Measurements from ENCODE around the gene ZNF76.

DNA sequence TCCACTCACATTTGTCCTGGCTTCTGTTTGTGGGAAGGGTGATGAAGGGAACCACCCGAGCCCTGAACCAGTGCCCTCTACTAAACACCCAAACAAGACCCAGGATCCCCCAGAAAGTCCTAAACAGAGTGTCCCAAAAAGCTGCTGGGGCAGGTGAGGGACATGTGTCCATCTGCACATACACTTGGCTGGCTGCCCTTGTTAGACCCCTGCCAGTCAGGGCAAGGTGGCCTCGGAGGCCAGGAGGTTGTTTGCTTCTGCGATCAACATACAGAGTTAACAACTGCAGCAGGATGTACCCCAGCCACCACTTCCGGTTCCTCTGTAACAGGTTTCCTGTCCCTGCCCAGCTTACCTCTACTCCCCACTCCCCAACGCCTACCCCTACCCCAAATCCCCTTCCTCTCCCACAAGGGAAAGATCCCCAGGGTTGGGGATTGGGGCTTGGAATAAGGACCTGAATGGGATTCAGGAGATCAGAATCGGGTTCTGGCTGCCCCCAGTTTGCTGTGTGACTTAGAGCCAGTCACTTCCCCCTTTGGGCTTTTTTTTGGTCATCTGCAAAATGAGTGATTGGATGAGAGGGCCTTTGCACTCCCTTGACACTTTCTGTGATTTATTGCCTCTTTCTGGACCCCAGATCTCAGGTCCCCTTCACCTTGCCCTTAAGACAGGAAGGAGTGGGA, 52.0 kb downstream of the ZNF76 start:
- TF ChIP-seq, protein P1, sequence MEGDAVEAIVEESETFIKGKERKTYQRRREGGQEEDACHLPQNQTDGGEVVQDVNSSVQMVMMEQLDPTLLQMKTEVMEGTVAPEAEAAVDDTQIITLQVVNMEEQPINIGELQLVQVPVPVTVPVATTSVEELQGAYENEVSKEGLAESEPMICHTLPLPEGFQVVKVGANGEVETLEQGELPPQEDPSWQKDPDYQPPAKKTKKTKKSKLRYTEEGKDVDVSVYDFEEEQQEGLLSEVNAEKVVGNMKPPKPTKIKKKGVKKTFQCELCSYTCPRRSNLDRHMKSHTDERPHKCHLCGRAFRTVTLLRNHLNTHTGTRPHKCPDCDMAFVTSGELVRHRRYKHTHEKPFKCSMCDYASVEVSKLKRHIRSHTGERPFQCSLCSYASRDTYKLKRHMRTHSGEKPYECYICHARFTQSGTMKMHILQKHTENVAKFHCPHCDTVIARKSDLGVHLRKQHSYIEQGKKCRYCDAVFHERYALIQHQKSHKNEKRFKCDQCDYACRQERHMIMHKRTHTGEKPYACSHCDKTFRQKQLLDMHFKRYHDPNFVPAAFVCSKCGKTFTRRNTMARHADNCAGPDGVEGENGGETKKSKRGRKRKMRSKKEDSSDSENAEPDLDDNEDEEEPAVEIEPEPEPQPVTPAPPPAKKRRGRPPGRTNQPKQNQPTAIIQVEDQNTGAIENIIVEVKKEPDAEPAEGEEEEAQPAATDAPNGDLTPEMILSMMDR (IDR thresholded peaks at IDR 0.05; ENCODE audit: insufficient read depth, low read depth, low read length) = no peak
- no peak for TF ChIP-seq EZH2 (IDR thresholded peaks at IDR 0.05; ENCODE audit: insufficient read depth, low read length)
